Measurements from ENCODE around the gene PRADC1. TPM values are rescaled to one million over a fixed set of nuclear protein-coding genes. Genes with fewer than 3 reads are reported as not detected.
"Not testable (repeated sequence)": the region's sequence is repeated elsewhere in the genome, so short reads cannot be mapped to it uniquely, and the experiment has no call there.

PRADC1 gene
- total RNA-seq, 1 donor from 2014 or later: 9.3 TPM

DNA sequence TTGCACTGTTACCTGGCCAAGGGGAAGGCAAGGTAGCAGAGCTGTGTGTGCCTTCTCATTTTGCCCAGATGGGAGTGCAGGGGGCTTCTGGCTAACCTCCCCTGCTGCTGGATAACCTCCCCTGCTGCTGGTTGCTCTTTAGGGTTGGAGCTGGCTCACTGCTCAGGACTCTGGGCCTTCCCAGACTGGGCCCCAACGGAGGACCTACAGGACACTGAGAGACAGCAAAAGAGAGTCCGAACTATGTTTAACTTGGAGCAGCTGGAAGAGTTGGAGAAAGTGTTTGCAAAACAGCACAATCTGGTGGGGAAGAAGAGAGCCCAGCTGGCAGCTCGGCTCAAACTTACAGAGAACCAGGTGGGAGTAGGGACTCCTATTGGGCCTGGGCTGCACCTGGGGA is 24.8 kb downstream of the PRADC1 start:
- intact Hi-C loops (cut with micrococcal nuclease): no loop called here

DNA sequence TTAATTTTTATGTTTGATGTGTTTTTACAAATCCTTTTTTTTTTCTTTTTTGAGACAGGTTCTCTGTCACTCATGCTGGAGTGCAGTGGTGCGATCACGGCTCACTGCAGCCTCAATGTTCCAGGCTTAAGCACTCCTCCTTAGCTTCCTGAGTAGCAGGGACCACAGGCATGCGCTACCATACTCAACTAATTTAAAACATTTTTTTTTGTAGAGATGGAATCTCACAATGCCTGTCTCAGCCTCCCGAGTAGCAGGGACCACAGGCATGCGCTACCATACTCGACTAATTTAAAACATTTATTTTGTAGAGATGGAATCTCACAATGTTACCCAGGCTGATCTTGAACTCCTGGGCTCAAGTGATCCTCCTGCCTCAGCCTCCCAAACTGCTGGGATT is 27.4 kb downstream of the PRADC1 start:
- intact Hi-C loops (cut with micrococcal nuclease): no loop called here

DNA sequence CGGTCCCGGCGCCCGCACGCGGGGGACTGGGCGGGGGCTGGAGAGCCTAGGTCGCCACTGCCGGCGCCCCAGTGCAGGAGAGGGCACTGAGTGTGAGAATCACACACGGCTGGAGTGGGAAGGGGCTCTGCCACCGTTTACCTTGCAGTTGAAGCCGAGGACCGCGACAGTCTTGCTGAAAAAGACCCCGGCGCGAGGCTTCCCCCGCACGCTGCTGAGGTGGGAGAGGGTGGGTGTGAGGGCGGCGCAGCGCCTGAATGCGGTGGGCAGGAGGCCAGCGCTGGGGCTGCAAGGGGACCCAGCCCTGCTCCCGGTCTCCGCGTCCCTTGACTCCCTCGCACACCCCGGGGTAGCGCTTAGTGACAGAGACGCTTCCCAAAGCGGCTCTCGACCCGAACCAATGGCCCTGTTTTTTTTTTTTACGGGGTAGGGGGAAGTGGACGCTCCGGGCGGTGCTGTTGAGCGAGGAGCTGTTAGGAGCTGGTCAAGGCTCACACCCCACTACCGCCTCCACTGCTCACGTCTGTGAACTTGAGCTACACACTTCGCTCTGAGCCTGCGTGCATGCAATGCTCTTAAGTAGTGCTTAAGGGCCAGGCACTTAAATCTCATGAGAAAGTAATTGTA is 29.9 kb downstream of the PRADC1 start:
- intact Hi-C loops (cut with micrococcal nuclease): no loop called here

DNA sequence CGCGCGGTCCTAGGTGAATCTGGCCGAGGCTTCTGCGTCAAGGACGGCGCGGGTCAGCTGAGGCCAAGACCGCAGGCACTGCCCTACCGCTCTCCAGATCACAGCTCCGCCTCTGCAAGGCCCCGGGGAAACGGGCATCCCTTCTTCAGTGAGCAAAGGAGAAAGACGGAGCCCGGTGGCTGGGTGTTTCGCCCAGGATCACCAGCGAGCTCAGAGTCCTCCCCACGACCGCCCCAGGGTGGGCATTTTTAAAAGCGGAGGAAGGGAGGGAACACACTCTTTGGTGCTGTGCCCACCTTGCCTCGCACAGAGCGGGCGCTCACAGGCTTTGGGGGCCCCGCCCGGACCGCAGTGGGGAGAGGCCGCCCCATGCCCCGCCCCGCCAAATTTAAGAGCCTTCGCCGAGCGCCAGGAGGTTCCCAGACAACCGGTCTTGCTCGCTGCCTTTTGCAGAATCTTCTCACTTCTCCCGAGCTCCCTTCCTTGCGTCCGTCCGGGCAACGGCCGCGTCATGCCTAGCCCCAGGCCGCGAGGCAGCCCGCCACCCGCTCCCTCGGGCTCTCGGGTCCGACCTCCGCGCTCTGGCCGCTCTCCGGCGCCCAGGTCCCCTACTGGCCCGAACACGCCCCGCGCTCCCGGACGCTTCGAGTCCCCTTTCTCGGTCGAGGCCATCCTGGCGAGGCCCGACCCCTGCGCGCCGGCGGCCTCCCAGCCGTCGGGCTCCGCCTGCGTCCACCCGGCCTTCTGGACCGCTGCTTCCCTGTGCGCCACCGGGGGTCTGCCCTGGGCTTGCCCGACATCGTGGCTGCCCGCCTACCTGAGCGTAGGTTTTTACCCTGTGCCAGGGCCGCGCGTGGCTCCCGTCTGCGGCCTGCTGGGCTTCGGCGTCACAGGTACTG is 30.6 kb downstream of the PRADC1 start, which contains the start of gene NOTO:
TSS of gene NOTO (plus strand) at position 419 of the 899 bp plus-strand sequence. CDS start at position 512, 93 bp downstream.
- intact Hi-C loops (cut with micrococcal nuclease): no loop called here

DNA sequence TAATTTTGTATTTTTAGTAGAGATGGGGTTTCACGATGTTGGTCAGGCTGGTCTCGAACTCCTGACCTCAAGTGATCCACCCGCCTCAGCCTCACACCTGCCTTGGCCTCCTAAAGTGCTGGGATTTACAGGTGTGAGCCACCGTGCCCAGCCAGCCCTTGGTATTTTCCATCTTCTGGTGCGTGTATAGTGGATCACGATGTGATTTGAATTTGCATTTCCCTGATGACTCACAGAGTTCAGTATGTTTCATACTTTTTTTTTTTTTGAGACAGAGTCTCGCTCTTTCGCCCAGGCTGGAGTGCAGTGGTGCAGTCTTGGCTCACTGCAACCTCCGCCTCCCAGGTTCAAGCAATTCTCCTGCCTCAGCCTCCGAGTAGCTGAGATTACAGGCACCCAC is 32.8 kb downstream of the PRADC1 start:
- intact Hi-C loops (cut with micrococcal nuclease): not testable (repeated sequence)

DNA sequence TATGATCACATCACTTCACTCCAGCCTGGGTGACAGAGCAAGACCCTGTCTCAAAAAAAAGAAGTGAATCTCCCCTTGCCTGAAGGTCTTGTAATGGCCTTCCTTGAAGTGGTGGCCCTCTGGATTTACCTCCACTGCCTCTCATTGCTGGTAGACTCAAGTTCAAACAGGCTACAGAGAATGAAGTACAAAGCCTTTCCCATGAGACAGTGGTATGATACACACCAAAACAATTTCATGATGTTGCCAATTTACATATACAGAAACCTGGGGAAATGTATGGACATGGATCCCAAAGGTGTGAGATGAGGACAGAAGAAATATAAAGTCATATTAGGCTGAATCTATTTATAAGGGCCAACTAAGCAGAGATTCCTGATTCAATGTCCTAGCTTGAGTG is 35.5 kb downstream of the PRADC1 start:
- intact Hi-C loops (cut with micrococcal nuclease): no loop called here

DNA sequence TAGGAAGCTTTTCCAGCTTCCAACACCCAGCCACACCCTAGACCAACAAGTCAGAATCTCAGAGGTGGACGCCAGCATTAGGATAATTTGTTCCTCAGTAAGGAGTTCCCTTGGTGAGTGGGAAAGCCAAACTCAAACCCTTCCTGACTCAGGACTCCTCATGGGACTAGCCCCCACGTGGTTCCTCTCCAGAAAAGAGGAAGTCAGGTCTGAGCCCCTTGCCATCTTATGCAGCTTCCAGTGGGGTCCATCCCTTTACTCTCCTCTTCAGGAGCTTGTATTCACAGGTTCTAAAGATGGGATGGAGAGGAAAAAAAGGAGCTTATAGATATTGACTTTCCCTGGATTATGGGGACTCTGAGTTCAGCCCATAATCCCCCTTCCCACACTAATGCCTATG is 45.5 kb downstream of the PRADC1 start:
- intact Hi-C loops (cut with micrococcal nuclease): no loop called here

DNA sequence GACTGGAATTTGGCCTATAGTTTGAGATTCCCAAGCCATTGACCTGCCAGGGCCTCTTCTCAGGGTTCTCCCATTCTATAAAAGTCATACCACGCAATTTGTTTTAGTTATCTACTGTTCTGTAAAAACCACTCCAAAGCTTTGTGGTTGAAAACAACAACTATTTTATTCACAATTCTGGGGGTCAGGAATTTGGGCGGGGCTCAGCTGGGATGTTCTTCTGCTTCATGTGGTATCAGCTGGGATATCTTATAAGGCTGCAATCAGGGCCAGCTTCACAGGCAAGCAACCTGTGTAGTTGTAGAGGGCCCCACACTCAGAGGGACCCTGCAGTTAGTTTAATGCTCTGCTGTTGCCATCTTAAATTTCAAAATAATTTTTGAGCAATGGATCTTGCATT is 47.1 kb downstream of the PRADC1 start:
- intact Hi-C loops (cut with micrococcal nuclease): no loop called here

Other genes starting within 250 kb of the PRADC1 start
- gene SFXN5, start 161.5 kb downstream of the PRADC1 start, total RNA-seq: 13.5 and 13.7 TPM in 2 replicates
- gene RAB11FIP5, start 120.3 kb downstream of the PRADC1 start, total RNA-seq: 8.9 and 9.9 TPM in 2 replicates
- not detected in 2 replicates for gene NOTO, start 30.7 kb downstream of the PRADC1 start, total RNA-seq
- gene SMYD5, start 19.0 kb downstream of the PRADC1 start, total RNA-seq: 23.9 and 25.5 TPM in 2 replicates
- 321 and 361 TPM in 2 replicates for gene CCT7, start 1.1 kb upstream of the PRADC1 start, total RNA-seq
- gene FBXO41, start 51.2 kb upstream of the PRADC1 start, total RNA-seq: 15.4 and 16.2 TPM in 2 replicates
- gene EGR4, start 60.3 kb upstream of the PRADC1 start, total RNA-seq: 0.07 and 0.11 TPM in 2 replicates
- gene ALMS1, start 152.6 kb upstream of the PRADC1 start, total RNA-seq: 23.5 and 24.1 TPM in 2 replicates